Pancreas (tissue), 10 donors: Measurements from ENCODE around the gene SDR42E2. TPM values are rescaled to one million over a fixed set of nuclear protein-coding genes. Genes with fewer than 3 reads are reported as not detected.

ENCODE experiments used
- ATAC-seq, 4 donors: fragments of 200-7000 bp; cut with Tn5 transposase; one replicate each; pipeline versions ENCODE4 v1.8.0 to v1.9.1; 2020; ENCODE audit warnings: mild to moderate bottlenecking in 4 of 4, moderate library complexity in 4 of 4
- DNase-seq, 6 donors: peaks; one replicate each; pipeline ENCODE4 v3.0.0-alpha.2; 2020
- FAIRE-seq: peaks from 2 replicates; lab custom pipeline; 2012; peaks lifted over from hg19 to GRCh38; lab: Jason Lieb, UNC
- H3K27ac ChIP-seq, 4 donors: fragments of 200-600 bp; sonication (generic); 1 replicate in 3 of 4; 2 replicates in 1 of 4; pipeline versions ENCODE4 v1.5.0 to v1.8.0; 2020
- H3K27me3 ChIP-seq, 4 donors: fragments of 200-600 bp; one replicate each; pipeline ENCODE4 v1.8.0; 2021
- H3K36me3 ChIP-seq, 3 donors: fragments of 200-600 bp; sonication (generic) in 1 of 3; one replicate each; pipeline versions ENCODE4 v1.5.0 to v1.8.0; 2020 to 2021
- H3K4me1 ChIP-seq, 3 donors: fragments of 200-600 bp; one replicate each; pipeline ENCODE4 v1.8.0; 2021
- H3K4me3 ChIP-seq, 4 donors: fragments of 200-600 bp; sonication (generic) in 2 of 4; one replicate each; pipeline versions ENCODE4 v1.5.0 to v1.8.0; 2020 to 2021
- H3K9me3 ChIP-seq, 4 donors: fragments of 200-600 bp; one replicate each; pipeline ENCODE4 v1.8.0; 2021
- WGBS, 2 donors: extraction: QIAGEN DNeasy Blood & Tissue Kit; methylation state at CpG; one replicate each; pipeline ENCODE4 v1.1.7; 2013; 5-methylcytosine and 5-hydroxymethylcytosine counted together
- intact Hi-C, 3 donors: fragments of 100-400 bp; cut with DNase I; formaldehyde crosslinking; loops; one replicate each; pipeline versions ENCODE4 v1.11.1 to v1.14.2; 2022
- polyA plus RNA-seq, 2 donors: library from polyadenylated mRNA; stranded (reverse); fragments of 200-250 nt; gene quantifications; one replicate each; pipeline ENCODE4 v1.2.3, GENCODE V29; 2013
- total RNA-seq, 6 donors: library from RNA; stranded (reverse); fragmentation: NEBNext Ultra II Directional in 4 of 6; extraction: Animal tissue kit (Norgen Biotek cat#: 25700) in 4 of 6; gene quantifications; one replicate each; pipeline versions ENCODE4 v1.2.1 to v1.2.4, GENCODE V29; 2021 to 2023
- TF ChIP-seq, protein P1 (sequence below), 4 donors: fragments of 200-600 bp; sonication (generic) in 3 of 4; IDR thresholded peaks; one replicate each; pipeline versions ENCODE4 v1.5.0 to v1.8.0; 2021; ENCODE audit warnings: antibody characterized with exemption in 4 of 4
- donor health status: healthy with polysubstance abuse.
- donor health status: DM: no; HTN: no; CAD: no; lungs with moderate emphysema.
- donor health status: DM: no; HTN: no; CAD: no.
- donor health status: control.
- donor health status: control.
- donor health status: Bipolar disorder and iron deficiency.
- donor health status: DM: yes; HTN: yes; CAD: no.
- donor health status: DM: no; HTN: no; CAD: no.
- donor health status: DM: no; HTN: no; CAD: no.
- donor health status: DM: yes; HTN: yes; CAD: no.

The SDR42E2 gene
- total and polyA plus RNA-seq, 8 donors = 0.07 TPM; not detected in 7

DNA sequence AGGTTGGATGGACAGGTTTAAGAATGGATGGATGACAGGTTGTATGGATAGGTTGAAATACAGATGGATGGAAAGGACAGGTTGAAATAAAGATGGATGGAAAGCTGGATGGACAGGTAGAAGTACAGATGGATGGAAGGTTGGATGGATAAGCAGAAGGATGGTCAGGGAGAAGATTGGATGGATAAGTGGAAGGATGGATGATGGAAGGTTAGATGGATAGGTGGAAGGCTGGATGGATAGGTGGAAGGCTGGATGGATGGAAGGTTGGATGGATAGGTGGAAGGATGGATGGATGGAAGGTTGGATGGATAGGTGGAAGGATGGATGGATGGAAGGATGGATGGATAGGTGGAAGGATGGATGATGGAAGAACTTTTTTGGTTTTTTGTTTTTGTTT lies 905 bp upstream of the SDR42E2 start:
- Histone ChIP-seq H3K27me3 (peaks cover 0 to 4% (median 0%) of the 10 kb centered on the region in 4 donors), H3K36me3 (no peaks in the 10 kb centered on the region), H3K9me3 (no peaks in the 10 kb centered on the region), H3K27ac (no peak overlapping the region), H3K4me3 (no peak overlapping the region), H3K4me1 (no peaks in the 10 kb centered on the region)
- ATAC-seq (no peak), DNase-seq (no peak), FAIRE-seq (no peak)
- TF ChIP-seq, protein P1, sequence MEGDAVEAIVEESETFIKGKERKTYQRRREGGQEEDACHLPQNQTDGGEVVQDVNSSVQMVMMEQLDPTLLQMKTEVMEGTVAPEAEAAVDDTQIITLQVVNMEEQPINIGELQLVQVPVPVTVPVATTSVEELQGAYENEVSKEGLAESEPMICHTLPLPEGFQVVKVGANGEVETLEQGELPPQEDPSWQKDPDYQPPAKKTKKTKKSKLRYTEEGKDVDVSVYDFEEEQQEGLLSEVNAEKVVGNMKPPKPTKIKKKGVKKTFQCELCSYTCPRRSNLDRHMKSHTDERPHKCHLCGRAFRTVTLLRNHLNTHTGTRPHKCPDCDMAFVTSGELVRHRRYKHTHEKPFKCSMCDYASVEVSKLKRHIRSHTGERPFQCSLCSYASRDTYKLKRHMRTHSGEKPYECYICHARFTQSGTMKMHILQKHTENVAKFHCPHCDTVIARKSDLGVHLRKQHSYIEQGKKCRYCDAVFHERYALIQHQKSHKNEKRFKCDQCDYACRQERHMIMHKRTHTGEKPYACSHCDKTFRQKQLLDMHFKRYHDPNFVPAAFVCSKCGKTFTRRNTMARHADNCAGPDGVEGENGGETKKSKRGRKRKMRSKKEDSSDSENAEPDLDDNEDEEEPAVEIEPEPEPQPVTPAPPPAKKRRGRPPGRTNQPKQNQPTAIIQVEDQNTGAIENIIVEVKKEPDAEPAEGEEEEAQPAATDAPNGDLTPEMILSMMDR (IDR thresholded peaks at IDR 0.05) = no peak
- intact Hi-C loops = no loop called here

DNA sequence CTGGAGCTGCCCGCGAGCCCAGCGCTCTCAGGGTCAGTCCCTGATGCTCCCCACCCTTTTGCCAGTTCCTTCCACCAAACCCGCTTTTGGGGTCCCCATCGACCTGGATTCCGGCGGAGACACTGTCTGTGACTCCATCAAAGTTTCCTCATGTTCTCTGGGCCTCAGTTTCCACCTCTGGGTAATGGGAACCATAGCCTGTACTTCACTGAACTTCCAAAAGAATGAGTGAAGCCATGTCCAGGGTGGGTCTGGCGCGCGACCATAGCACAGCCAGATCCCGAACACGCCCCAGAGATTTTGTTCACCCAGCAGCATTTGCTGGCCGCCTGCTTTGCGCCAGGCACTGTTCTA lies 327 bp downstream of the SDR42E2 start:
- H3K4me3 ChIP-seq = peak overlapping the region in 1 of 4 donors; percentile 13
- 32 to 41% methylated on average over 14 of the region's 14 CpGs for WGBS, 2 donors
- FAIRE-seq = no peak

DNA sequence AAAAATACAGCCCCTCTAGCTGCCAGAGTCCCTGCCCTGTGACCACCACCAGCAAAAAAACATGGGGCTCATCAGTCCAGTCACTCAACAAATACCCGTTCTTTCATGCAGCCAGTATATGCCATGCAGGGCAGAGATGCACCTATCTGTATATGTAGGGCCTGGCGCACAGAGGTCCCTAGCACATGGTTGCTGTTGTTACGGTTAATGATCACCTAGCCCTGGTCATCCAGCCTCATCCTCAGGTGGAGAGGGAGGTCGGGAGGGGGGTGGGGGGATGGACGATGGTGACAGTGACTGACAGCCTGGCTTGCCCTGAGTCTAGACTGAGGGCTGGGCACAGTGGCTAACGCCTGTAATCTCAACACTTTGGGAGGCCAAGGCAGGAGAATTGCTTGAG lies 1.5 kb downstream of the SDR42E2 start:
- DNase-seq (no peak), FAIRE-seq (no peak), ATAC-seq (no peak)
- Histone ChIP-seq H3K9me3 (no peaks in the 10 kb centered on the region), H3K27ac (no peak overlapping the region), H3K4me1 (no peaks in the 10 kb centered on the region), H3K4me3 (no peak overlapping the region), H3K36me3 (no peaks in the 10 kb centered on the region), H3K27me3 (peaks cover 0 to 4% (median 0%) of the 10 kb centered on the region in 4 donors)
- 72 to 76% methylated on average over 6 of the region's 6 CpGs for WGBS, 2 donors
- intact Hi-C loops = no loop called here
- TF ChIP-seq, protein P1 (IDR thresholded peaks at IDR 0.05) = no peak

More for the DNA sequence above, 327 bp downstream of the SDR42E2 start:
- Histone ChIP-seq H3K9me3 (no peaks in the 10 kb centered on the region), H3K27ac (no peak overlapping the region), H3K36me3 (no peaks in the 10 kb centered on the region), H3K4me1 (no peaks in the 10 kb centered on the region), H3K27me3 (peaks cover 0 to 4% (median 0%) of the 10 kb centered on the region in 4 donors)
- ATAC-seq = no peak
- intact Hi-C loops = no loop called here
- TF ChIP-seq, protein P1 (IDR thresholded peaks at IDR 0.05) = no peak
- no peak for DNase-seq

DNA sequence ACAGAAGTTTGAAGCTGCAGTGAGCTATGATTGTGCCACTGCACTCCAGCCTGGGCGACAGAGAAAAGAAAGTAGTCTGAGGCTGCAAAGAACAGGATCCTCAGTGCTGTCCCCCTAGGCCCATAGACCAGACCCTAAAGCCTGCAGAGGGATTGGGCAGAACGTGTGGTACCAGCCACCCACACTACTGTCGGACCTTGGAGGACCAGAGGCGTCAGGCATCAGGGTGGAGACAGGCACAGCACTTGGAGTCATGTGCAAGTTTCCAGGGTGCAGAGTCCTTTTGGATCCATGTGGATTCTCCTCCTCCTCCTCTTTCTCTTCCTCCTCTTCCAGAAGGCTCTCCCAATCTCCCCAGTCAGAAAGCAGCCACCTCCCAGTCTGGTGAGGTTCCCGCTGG lies 2.2 kb downstream of the SDR42E2 start:
- no peak for FAIRE-seq
- ATAC-seq = no peak

More for the DNA sequence above, 2.2 kb downstream of the SDR42E2 start:
- WGBS, 2 donors = 88 to 91% methylated on average over 5 of the region's 5 CpGs
- no peaks in the 10 kb centered on the region for H3K9me3 ChIP-seq
- no peak for DNase-seq
- no peak overlapping the region for H3K4me3 ChIP-seq
- H3K36me3 ChIP-seq = no peaks in the 10 kb centered on the region
- intact Hi-C loops = no loop called here
- H3K4me1 ChIP-seq = no peaks in the 10 kb centered on the region
- TF ChIP-seq, protein P1 (IDR thresholded peaks at IDR 0.05) = no peak
- peaks cover 0 to 4% (median 0%) of the 10 kb centered on the region in 4 donors for H3K27me3 ChIP-seq
- no peak overlapping the region for H3K27ac ChIP-seq
